ENCODE results near the gene MAML2. TPM values are rescaled to one million over a fixed set of nuclear protein-coding genes. Genes with fewer than 3 reads are reported as not detected.

The MAML2 gene
- total RNA-seq, 4 donors from 2014 or later, result 20.0 to 33.7 (median 23.2) TPM

DNA sequence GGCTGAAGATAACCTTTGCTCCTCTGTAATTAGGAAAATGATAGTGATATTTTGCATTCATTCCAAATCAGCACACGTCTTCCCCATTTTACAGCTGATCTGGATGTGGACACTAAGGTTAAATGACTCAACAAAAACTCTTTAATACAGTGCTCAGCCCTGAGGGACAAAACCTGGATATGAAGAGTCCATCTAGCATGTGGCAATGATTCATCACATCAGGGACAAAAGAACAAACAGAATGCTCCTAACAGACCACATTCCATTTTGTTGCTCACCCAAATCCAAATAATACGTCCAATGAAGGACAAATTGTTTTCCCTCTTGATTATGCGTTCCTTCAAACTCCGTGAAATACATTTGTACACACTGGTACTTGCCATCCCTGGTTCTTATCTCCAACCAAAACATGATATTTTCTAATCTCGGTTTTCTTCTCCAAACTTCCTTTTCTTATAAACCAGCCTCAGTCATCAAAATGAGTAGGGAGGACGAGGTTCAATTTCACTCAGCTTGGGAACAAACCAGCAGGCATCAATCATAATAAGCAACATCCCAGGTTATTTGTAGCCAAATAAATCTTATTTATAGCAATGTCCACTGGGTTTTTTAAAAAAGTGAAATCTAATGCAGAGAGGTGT, 365.3 kb downstream of the MAML2 start:
- 92% methylated on average over 6 of the region's 6 CpGs for WGBS
- no peak overlapping the region for H3K27ac ChIP-seq (replicated peaks in 1 of 4)
- no peak for TF ChIP-seq POLR2A (IDR thresholded peaks at IDR 0.05; ENCODE audit: low read depth)
- no peak for TF ChIP-seq EP300 (IDR thresholded peaks at IDR 0.05)
- TF ChIP-seq, protein P1, sequence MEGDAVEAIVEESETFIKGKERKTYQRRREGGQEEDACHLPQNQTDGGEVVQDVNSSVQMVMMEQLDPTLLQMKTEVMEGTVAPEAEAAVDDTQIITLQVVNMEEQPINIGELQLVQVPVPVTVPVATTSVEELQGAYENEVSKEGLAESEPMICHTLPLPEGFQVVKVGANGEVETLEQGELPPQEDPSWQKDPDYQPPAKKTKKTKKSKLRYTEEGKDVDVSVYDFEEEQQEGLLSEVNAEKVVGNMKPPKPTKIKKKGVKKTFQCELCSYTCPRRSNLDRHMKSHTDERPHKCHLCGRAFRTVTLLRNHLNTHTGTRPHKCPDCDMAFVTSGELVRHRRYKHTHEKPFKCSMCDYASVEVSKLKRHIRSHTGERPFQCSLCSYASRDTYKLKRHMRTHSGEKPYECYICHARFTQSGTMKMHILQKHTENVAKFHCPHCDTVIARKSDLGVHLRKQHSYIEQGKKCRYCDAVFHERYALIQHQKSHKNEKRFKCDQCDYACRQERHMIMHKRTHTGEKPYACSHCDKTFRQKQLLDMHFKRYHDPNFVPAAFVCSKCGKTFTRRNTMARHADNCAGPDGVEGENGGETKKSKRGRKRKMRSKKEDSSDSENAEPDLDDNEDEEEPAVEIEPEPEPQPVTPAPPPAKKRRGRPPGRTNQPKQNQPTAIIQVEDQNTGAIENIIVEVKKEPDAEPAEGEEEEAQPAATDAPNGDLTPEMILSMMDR (IDR thresholded peaks at IDR 0.05), result no peak
- TF ChIP-seq POLR2AphosphoS5 (IDR thresholded peaks at IDR 0.05), result no peak
- no peak overlapping the region for H3K4me3 ChIP-seq
- H3K27me3 ChIP-seq, result no peaks in the 10 kb centered on the region
- H3K36me3 ChIP-seq, result peaks cover 16 to 51% (median 22%) of the 10 kb centered on the region in 4 donors
- intact Hi-C loops (cut with DNase I), result no loop called here
- H3K9me3 ChIP-seq, result no peaks in the 10 kb centered on the region
- no peak for DNase-seq (ENCODE audit: extremely low spot score)
- no peaks in the 10 kb centered on the region for H3K4me1 ChIP-seq

DNA sequence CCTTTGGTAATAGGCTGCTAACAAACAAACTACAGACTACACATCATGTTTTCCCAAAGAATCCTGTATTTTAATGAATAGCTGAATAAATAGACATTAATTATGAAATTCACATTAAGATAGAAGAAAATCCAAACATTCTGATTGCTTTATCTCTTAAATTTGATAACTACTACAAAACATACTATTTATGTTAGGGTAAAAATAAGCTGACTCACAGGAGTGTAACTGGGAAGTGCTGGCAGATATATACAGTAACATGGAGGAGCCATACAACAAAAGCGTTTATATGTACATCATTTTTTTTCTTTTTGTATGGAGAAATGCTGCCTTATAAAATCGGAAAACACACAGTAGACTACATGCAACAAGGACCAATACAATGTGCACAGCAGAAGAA, 366.4 kb downstream of the MAML2 start:
- Histone ChIP-seq H3K27me3 (no peaks in the 10 kb centered on the region), H3K27ac (replicated peaks in 1 of 4) (no peak overlapping the region), H3K4me1 (no peaks in the 10 kb centered on the region), H3K9me3 (no peaks in the 10 kb centered on the region), H3K36me3 (peaks cover 16 to 40% (median 22%) of the 10 kb centered on the region in 4 donors), H3K4me3 (no peak overlapping the region)
- intact Hi-C loops (cut with DNase I), result no loop called here
- DNase-seq (ENCODE audit: extremely low spot score), result no peak
- WGBS, result 82% methylated on average over 2 of the region's 2 CpGs
- TF ChIP-seq EP300 (IDR thresholded peaks at IDR 0.05) (no peak), POLR2A (IDR thresholded peaks at IDR 0.05; ENCODE audit: low read depth) (no peak), POLR2AphosphoS5 (IDR thresholded peaks at IDR 0.05) (no peak)
- TF ChIP-seq, protein P1 (IDR thresholded peaks at IDR 0.05), result no peak

DNA sequence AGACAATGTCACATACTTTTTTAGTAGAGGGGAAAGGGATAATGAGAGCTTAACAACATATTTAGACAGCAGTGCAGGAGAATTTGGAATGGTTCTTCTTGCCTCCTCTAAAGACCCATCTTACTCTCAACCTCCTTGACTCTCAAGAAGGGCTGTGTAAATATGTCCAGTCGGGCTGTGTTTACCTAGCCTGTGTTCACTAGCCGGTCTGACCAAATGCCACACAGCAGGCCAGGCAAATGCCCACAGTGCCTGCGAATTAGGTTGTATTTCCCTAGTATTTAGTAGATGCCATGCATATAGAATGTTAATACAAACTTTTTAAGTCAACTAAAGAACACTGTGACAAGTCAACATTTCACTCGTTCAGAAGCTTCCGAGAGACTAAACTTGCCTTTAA, 367.7 kb downstream of the MAML2 start:
- 95% methylated on average over 5 of the region's 5 CpGs for WGBS

DNA sequence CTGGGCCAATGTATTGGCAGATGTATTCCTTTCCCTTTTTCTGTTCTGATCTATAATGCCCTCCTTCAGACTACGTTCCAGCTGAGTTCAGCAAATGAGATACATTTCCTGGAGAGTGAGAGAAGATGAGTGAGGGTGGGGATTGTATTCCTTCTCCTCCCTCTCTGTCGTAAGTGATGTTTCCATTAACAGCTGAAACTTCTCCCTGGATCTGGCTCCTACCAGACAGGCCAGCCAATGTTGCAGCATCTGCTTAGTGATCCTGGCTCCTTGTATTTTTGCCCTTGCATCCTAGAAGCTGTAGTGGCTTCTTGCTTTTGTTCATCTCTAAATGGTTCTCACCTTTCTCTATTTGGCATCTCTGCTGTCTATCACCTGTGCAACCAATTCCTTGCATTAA, 370.9 kb downstream of the MAML2 start:
- no peak overlapping the region for H3K4me3 ChIP-seq
- intact Hi-C loops (cut with DNase I), result no loop called here
- no peak for DNase-seq (ENCODE audit: extremely low spot score)
- no peak overlapping the region for H3K27ac ChIP-seq (replicated peaks in 1 of 4)
- H3K4me1 ChIP-seq, result no peaks in the 10 kb centered on the region
- no peaks in the 10 kb centered on the region for H3K9me3 ChIP-seq
- WGBS, result 55% methylated on average over 2 of the region's 2 CpGs
- H3K36me3 ChIP-seq, result no peaks in the 10 kb centered on the region
- peak in 1 of 2 donors; percentile 36 for TF ChIP-seq POLR2AphosphoS5 (IDR thresholded peaks at IDR 0.05)
- no peak for TF ChIP-seq POLR2A (IDR thresholded peaks at IDR 0.05; ENCODE audit: low read depth)
- H3K27me3 ChIP-seq, result no peaks in the 10 kb centered on the region

More for the DNA sequence above, 367.7 kb downstream of the MAML2 start:
- no peaks in the 10 kb centered on the region for H3K27me3 ChIP-seq
- H3K4me3 ChIP-seq, result no peak overlapping the region
- TF ChIP-seq POLR2A (IDR thresholded peaks at IDR 0.05; ENCODE audit: low read depth), result no peak
- no peak for TF ChIP-seq EP300 (IDR thresholded peaks at IDR 0.05)
- TF ChIP-seq, protein P1 (IDR thresholded peaks at IDR 0.05), result no peak
- H3K9me3 ChIP-seq, result no peaks in the 10 kb centered on the region
- DNase-seq (ENCODE audit: extremely low spot score), result no peak
- H3K36me3 ChIP-seq, result peaks cover 16 to 28% (median 18%) of the 10 kb centered on the region in 4 donors
- H3K4me1 ChIP-seq, result no peaks in the 10 kb centered on the region
- H3K27ac ChIP-seq (replicated peaks in 1 of 4), result no peak overlapping the region
- intact Hi-C loops (cut with DNase I), result no loop called here

DNA sequence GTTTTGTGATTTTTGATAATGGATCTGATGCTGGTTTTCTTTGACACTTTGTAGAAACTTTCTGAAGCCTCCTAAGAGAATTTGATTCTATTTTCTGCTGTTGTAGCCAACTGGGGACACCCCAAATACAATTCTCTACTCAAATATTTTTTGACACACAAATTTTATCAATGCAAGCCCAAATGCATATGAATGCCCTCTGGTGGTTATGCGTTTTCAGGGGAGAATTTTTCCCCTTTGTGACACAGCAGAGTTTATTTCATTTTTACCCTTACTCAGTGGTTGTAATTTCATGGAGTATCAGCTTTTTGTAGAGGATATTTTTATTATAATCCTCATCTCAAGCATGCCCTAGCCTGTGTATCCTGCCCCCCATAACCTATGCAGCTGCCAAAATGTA, 374.4 kb downstream of the MAML2 start:
- no peak overlapping the region for H3K4me3 ChIP-seq
- no peaks in the 10 kb centered on the region for H3K9me3 ChIP-seq
- no peak overlapping the region for H3K27ac ChIP-seq (replicated peaks in 1 of 4)
- no peaks in the 10 kb centered on the region for H3K36me3 ChIP-seq
- intact Hi-C loops (cut with DNase I), result no loop called here
- WGBS, result 71% methylated on average over 1 of the region's 1 CpG
- H3K27me3 ChIP-seq, result no peaks in the 10 kb centered on the region
- no peak for DNase-seq (ENCODE audit: extremely low spot score)
- TF ChIP-seq POLR2AphosphoS5 (IDR thresholded peaks at IDR 0.05) (no peak), EP300 (IDR thresholded peaks at IDR 0.05) (no peak)
- TF ChIP-seq, protein P1 (IDR thresholded peaks at IDR 0.05), result peak in 1 of 3 experiments; percentile 9
- no peaks in the 10 kb centered on the region for H3K4me1 ChIP-seq

All from esophagus muscularis mucosa (tissue), 4 donors.